NCI-H345 treated with DMSO at 0.1 percent for 48 hours (cell line): ENCODE measurements around the gene NBPF1.
"Not testable (repeated sequence)": the region's sequence is repeated elsewhere in the genome, so short reads cannot be mapped to it uniquely, and the experiment has no call there.

ENCODE experiments used
- DNase-seq: peaks from one replicate; lab custom pipeline; 2025; ENCODE audit not compliant: unreplicated experiment; lab: John Stamatoyannopoulos, UW

NBPF1 gene

DNA sequence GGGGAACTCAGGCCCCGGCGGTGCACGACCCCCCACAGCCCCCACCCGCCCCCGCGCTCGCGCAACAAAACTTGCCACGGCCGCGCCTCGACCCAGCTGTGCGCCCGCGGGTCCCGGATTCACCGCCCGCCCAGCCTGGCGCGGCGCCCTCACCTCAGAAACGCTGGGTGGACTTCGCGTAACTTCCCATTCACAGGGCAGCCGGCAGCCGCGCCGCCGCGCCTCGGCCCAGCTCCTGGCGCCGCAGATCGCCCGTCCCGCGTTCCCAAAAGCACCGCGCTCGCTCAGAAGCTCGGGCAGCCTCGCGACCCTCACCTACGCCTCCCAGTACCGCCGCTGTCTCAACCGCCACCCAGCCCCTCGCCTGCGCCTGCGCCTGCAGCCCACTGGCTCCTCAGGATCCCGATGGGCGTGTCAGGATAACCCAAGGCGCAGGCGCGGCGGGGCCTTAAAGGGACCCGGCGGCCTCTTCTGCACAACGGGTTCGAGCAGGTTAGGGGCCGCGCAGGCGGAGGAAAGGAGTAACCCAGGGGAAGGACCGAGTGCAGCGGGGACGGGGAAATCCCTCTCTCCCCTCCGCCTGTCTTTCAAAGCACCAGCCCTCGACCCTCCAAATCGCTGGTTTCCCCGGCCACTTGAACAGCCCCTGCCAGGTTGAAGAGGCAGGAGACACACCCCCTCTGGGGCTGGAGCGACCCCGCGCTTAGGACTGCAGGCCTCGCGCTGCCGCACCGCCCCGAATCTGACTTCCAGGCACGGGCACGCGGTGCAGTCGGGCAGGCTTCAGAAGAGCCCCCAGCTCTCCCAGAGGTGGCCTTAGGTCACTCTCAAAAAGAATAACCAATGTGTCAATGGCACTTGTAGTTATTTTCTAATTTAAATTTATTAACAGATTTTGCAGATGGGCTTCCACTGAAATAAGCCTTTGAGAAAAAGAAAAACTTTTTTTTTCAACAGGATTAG, at the start of gene NBPF1:
Gene NBPF1 (minus strand): TSS at position 380 of the 963 bp plus-strand sequence.
- peak; percentile 100 for DNase-seq

DNA sequence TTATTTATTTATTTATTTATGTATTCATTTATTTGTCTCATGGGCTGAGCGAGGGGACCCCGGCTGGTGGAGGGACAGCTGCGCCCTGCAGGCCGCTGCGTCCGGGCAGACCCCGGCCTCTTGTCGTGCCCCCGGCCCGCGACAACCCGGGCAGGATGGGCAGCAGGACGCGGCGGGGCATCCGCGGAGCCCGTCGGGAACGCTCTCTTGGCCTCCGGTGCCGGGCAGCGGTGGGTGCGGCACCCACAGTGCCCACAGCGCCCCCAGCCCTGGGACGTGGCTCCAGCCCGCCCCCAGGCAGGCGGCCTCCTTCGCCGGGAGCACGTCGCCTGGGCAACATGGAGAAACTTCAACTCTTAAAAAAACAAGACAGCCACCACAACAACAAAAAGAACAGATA, 44.9 kb upstream of the NBPF1 start:
- DNase-seq = not testable (repeated sequence)

DNA sequence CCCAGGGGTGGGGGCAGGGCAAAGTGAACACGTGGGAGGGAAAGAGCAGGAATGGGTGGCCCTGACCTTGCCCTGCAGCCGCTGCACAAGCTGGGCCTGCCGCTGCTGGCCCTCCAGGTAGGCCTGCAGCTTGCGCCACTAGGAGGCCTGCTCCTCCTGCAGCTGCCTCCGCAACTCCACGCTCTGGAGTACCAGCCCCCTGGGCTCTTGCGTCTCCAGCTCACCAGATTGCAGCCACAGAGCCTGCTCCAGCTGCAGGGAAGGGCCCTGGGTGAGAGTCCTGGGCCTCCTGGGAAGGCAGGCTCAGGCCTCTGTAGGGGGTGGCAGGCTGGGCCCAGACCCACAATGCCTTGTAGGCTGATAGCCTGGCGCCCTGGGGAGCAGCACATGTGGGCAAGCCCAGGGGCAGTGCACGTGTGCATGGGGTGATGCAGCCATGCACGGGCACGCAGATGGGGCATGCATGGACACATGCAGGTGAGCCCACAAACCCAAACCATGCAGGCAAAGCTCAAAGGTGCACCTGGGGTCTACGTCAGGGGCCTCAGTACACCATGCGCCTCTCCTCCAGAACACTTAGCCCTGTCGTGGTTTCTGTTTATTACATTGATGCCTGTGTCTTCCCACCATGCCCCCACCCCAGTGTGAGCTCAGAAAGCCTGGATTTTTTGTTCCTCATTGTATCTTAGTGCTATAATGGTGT, 43.8 kb upstream of the NBPF1 start:
- DNase-seq = not testable (repeated sequence)

- not testable (repeated sequence) for DNase-seq
Observed at GRCh38 chr1:16656574-16656973, 43.2 kb upstream of the NBPF1 start.

DNA sequence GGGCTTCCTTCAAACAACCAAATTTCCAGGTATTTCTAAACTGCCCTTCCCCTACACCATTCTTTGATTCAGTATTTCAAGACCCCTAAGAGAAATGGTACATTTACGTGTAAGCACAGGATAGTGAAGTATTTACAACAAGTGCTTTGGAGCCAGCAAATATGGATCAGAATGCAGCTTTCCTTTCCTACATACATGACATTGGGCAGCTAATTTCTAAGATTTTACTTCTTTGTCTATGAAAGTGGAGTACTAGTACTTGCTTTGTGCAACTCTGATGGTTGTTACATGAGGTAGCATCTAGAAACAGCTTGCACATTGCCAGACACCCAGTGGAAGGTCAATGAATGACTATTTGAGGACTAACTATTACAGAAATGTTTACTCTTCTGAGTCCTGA, 38.2 kb upstream of the NBPF1 start:
- not testable (repeated sequence) for DNase-seq

- DNase-seq = not testable (repeated sequence)
Observed at GRCh38 chr1:16649960-16650359, 36.6 kb upstream of the NBPF1 start.

GRCh38 chr1:16649390-16649789, 36.0 kb upstream of the NBPF1 start:
- DNase-seq = not testable (repeated sequence)

DNA sequence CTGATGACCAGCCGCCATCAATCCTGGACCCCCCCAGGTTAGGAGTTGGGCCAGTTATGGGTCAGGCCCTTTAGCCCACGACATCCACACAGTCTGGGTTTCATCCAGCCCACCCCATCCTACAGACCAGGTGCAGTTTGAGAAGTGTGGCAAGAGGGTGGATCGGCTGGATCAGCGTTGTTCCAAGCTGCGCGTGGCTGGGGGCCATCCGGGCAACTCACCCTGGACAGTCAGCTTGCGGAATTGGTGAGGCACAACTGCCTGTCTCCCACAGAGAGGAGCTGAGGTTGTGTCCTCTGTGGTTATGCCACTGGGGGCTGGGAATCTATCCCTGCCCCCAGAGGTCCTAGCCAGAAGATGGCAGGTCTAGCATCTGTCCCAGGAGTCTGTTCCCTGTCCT, 35.4 kb upstream of the NBPF1 start:
- not testable (repeated sequence) for DNase-seq

GRCh38 chr1:16648250-16648649, 34.9 kb upstream of the NBPF1 start:
- DNase-seq = not testable (repeated sequence)

DNA sequence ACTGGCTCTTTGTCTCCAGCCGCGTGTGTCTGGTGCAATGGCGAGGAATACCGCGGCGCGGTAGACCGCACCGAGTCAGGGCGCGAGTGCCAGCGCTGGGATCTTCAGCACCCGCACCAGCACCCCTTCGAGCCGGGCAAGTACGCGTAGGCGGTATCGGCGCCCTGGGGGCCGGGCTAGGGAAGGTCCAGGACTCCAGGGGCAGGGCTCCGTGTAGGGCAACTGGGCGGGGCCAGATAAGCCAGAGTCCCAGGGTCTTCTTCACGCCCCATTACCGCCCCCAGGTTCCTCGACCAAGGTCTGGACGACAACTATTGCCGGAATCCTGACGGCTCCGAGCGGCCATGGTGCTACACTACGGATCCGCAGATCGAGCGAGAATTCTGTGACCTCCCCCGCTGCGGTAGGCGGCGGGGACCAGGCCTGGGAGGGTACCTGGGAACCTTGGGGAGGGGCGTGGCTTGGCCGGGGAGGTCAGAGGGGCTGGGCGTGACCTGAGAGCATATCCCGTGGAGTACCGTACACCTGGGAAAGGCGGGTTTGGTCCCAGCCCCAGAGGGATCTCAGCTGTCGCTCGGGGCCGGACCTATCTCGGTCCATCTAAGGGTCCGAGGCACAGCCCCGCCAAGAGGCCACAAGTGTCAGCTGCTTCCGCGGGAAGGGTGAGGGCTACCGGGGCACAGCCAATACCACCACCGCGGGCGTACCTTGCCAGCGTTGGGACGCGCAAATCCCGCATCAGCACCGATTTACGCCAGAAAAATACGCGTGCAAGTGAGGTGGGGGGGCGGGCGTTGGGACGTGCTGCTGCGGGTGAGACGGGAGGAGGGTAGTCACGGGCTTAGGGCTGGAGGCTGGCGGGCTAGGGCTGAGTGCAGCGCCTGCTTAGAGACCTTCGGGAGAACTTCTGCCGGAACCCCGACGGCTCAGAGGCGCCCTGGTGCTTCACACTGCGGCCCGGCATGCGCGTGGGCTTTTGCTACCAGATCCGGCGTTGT, 34.1 kb upstream of the NBPF1 start:
- not testable (repeated sequence) for DNase-seq

DNA sequence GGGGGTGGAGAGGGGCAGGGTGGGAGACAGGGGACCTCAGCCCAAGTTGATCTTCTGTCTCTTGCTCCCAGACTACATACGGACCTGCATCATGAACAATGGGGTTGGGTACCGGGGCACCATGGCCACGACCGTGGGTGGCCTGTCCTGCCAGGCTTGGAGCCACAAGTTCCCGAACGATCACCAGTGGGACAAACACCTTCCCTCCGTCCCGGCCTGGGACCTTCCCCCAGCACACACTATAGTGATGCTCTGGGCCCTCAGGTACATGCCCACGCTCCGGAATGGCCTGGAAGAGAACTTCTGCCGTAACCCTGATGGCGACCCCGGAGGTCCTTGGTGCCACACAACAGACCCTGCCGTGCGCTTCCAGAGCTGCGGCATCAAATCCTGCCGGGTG, 33.4 kb upstream of the NBPF1 start:
- not testable (repeated sequence) for DNase-seq

GRCh38 chr1:16646061-16646664, 32.8 kb upstream of the NBPF1 start:
- DNase-seq = not testable (repeated sequence)

GRCh38 chr1:16645271-16646060, 32.1 kb upstream of the NBPF1 start:
- not testable (repeated sequence) for DNase-seq

DNA sequence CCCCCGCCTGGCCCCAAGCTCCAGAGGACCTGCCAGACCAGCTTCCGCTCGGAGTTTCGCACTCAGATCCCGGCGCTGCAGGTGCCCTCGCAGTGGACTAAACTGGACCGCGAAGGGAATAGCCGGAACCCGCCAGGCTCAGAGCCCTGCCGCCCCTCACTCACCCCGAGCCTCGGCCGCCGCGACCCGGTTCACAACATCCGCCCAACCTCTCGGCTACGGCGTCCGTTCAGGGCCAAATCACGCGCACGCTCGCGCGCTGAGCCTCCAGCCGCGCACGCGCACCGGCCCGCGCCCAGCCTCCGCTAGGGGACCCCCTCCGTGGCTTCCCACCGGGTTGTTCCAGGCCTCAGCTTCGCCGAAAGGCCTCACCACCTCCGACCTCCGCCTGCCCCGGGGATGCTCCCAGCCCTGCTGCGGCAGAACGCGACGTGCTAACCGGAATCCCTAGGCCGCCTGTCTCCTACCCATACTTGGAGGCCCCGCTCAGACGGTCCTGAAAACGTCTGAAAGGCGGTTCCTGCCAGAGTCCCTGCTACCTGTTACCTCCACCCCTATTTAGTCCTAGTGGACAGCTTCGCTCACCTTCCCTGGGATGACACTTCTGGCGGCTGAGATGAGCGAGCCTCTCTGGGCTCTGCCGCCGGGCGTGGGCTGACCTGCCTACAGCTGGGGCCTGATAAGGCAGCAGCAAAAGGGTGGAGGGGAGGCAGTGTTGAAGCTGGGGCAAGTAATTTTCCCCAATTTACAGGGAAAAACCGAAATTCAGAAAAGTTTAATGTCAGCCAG, 31.3 kb upstream of the NBPF1 start:
- DNase-seq = peak; percentile 98

DNA sequence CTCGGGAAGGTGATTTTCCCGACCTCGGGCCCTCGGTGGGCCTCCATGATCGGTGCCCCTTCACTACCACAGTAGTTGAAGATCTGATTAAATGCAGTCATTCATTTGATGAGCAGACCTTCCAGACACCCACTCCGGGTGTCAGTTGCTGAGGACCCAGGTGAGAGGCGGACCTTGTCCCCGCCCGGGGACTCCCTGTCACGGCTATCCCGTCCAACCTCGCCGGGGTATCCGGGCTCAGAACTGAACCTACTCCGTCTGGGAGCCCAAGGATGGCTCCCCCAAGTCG, 30.8 kb upstream of the NBPF1 start:
- no peak for DNase-seq

- DNase-seq = peak; percentile 45
Observed at GRCh38 chr1:16643476-16644192, 30.3 kb upstream of the NBPF1 start.

DNA sequence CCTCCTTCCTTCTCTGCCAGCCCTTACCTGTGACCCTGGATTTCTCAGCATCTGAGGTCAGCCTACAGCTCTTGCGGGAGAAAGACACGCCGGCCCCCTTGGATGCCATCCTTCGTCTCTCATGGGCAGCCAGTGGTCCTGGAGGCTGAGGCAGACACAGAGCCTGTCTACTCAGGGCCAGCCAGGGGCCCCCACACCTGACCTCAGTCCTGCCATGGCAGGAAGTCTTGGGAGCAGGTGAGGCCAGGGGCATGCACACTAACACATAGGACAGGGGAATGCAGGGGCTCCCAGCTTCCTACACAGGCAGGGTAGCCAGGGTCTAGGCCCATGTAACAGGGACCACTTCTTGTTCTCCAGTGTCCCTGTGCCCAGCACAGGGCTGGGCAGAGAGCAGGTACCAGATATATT, 29.6 kb upstream of the NBPF1 start:
- DNase-seq = not testable (repeated sequence)
